Liver (tissue), 3 donors: Measurements from ENCODE around the gene HERC6.

Source experiments
- CTCF ChIP-seq: fragments of 150-350 bp; IDR thresholded peaks from 2 replicates; pipeline ENCODE4 v1.5.1; 2017; ENCODE audit warnings: improper control_type of control experiment, low read depth, low read length; ENCODE audit not compliant: missing input control
- EGR1 ChIP-seq, 2 donors: IDR thresholded peaks; 2 replicates each; pipeline ENCODE4 v1.6.1; 2016 to 2018; ENCODE audit warnings: antibody characterized with exemption in 2 of 2, low read depth in 2 of 2
- FOXA1 ChIP-seq: IDR thresholded peaks from 2 replicates; pipeline ENCODE4 v1.6.1; 2016; ENCODE audit warnings: antibody characterized with exemption
- GABPA ChIP-seq, 2 donors: IDR thresholded peaks in 1 of 2; conservative IDR thresholded peaks in 1 of 2; 2 replicates each; pipeline ENCODE4 v1.6.1; 2016; ENCODE audit warnings: antibody characterized with exemption in 2 of 2, mild to moderate bottlenecking in 1 of 2, moderate library complexity in 1 of 2
- HNF4A ChIP-seq, 2 donors: conservative IDR thresholded peaks; 2 replicates each; pipeline ENCODE4 v1.6.1; 2016; ENCODE audit warnings: antibody characterized with exemption in 2 of 2, mild to moderate bottlenecking in 2 of 2
- JUND ChIP-seq, 2 donors: IDR thresholded peaks; 2 replicates each; pipeline ENCODE4 v1.6.1; 2016; ENCODE audit warnings: antibody characterized with exemption in 2 of 2
- MAX ChIP-seq: IDR thresholded peaks from 2 replicates; pipeline ENCODE4 v1.6.1; 2016; ENCODE audit warnings: antibody characterized with exemption
- RAD21 ChIP-seq, 2 donors: IDR thresholded peaks; 2 replicates each; pipeline ENCODE4 v1.6.1; 2016; ENCODE audit warnings: antibody characterized with exemption in 2 of 2, mild to moderate bottlenecking in 2 of 2
- RXRA ChIP-seq, 2 donors: IDR thresholded peaks; 2 replicates each; pipeline ENCODE4 v1.6.1; 2017 to 2018; ENCODE audit warnings: antibody characterized with exemption in 2 of 2, mild to moderate bottlenecking in 1 of 2
- TAF1 ChIP-seq: conservative IDR thresholded peaks from 2 replicates; pipeline ENCODE4 v1.6.1; 2016; ENCODE audit warnings: antibody characterized with exemption, mild to moderate bottlenecking
- YY1 ChIP-seq: IDR thresholded peaks from 2 replicates; pipeline ENCODE4 v1.6.1; 2016; ENCODE audit warnings: antibody characterized with exemption, mild to moderate bottlenecking
- TF ChIP-seq, protein P1 (sequence below): IDR thresholded peaks from 2 replicates; pipeline ENCODE4 v1.6.1; 2016; ENCODE audit warnings: antibody characterized with exemption, mild to moderate bottlenecking
- TF ChIP-seq, protein P2 (sequence below): IDR thresholded peaks from 2 replicates; pipeline ENCODE4 v1.6.1; 2016; ENCODE audit warnings: antibody characterized with exemption
- donor health status: healthy.
- donor health status: healthy.

- TF ChIP-seq JUND (IDR thresholded peaks at IDR 0.05) (no peak), CTCF (no peak), EGR1 (IDR thresholded peaks at IDR 0.05; ENCODE audit: low read depth in 2 of 2) (no peak), RAD21 (IDR thresholded peaks at IDR 0.05) (no peak), TAF1 (no peak), MAX (no peak), HNF4A (conservative IDR thresholded peaks at IDR 0.05) (no peak), YY1 (no peak), RXRA (IDR thresholded peaks at IDR 0.05) (no peak), FOXA1 (no peak), GABPA (IDR thresholded peaks at IDR 0.05 in 1 of 2, conservative IDR thresholded peaks at IDR 0.05 in 1 of 2) (no peak)
- TF ChIP-seq, protein P1, sequence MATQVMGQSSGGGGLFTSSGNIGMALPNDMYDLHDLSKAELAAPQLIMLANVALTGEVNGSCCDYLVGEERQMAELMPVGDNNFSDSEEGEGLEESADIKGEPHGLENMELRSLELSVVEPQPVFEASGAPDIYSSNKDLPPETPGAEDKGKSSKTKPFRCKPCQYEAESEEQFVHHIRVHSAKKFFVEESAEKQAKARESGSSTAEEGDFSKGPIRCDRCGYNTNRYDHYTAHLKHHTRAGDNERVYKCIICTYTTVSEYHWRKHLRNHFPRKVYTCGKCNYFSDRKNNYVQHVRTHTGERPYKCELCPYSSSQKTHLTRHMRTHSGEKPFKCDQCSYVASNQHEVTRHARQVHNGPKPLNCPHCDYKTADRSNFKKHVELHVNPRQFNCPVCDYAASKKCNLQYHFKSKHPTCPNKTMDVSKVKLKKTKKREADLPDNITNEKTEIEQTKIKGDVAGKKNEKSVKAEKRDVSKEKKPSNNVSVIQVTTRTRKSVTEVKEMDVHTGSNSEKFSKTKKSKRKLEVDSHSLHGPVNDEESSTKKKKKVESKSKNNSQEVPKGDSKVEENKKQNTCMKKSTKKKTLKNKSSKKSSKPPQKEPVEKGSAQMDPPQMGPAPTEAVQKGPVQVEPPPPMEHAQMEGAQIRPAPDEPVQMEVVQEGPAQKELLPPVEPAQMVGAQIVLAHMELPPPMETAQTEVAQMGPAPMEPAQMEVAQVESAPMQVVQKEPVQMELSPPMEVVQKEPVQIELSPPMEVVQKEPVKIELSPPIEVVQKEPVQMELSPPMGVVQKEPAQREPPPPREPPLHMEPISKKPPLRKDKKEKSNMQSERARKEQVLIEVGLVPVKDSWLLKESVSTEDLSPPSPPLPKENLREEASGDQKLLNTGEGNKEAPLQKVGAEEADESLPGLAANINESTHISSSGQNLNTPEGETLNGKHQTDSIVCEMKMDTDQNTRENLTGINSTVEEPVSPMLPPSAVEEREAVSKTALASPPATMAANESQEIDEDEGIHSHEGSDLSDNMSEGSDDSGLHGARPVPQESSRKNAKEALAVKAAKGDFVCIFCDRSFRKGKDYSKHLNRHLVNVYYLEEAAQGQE = no peak
- TF ChIP-seq, protein P2, sequence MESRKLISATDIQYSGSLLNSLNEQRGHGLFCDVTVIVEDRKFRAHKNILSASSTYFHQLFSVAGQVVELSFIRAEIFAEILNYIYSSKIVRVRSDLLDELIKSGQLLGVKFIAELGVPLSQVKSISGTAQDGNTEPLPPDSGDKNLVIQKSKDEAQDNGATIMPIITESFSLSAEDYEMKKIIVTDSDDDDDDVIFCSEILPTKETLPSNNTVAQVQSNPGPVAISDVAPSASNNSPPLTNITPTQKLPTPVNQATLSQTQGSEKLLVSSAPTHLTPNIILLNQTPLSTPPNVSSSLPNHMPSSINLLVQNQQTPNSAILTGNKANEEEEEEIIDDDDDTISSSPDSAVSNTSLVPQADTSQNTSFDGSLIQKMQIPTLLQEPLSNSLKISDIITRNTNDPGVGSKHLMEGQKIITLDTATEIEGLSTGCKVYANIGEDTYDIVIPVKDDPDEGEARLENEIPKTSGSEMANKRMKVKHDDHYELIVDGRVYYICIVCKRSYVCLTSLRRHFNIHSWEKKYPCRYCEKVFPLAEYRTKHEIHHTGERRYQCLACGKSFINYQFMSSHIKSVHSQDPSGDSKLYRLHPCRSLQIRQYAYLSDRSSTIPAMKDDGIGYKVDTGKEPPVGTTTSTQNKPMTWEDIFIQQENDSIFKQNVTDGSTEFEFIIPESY = no peak
Measured at GRCh38 chr4:88382621-88383020, 4.0 kb downstream of the HERC6 start.
